ENCODE results near the gene ERGIC1.

The ERGIC1 gene

DNA sequence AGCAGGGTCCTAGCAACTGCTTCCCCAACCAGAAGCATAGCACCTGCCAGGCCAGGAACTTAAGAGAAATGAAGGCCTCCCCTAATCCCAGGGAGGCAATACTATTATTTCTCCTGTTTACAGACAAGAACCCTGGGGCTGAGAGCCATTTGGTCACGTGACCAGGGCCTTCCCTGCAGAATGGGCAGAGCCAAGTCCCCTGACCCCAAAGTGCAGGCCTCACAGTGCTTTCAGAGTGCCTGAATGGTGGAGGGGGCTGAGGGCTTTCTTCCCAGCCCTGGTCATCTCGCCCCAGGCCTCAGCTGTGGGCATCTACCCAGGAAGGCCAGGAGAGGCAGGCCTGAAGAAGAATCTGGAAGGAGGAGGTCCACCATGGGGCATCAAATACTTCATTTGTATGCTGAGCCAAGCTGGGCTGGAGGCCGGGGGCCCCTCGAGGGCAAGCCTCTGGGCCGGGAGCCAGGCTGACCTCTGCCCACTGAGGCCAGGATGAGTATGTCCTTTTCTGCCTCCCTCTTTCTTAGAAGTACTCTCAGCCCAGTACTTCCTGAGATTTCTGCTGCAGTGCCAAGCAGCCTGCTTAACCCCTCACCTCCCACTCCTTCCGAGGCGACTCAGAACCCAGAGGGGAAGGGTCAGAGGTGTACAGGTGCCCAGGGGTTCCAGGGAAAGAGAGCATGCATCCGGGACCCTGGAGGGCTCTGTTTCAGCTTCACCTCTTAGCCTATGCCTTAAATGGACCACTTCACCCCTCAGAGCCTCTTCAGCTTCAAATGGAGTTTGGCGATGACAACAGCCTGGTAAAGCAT lies 44.2 kb upstream of the ERGIC1 start:
- H3K27ac Mint-ChIP-seq = no peak overlapping the region
- H3K9me3 Mint-ChIP-seq = no peaks in the 10 kb centered on the region
- no peak for DNase-seq

DNA sequence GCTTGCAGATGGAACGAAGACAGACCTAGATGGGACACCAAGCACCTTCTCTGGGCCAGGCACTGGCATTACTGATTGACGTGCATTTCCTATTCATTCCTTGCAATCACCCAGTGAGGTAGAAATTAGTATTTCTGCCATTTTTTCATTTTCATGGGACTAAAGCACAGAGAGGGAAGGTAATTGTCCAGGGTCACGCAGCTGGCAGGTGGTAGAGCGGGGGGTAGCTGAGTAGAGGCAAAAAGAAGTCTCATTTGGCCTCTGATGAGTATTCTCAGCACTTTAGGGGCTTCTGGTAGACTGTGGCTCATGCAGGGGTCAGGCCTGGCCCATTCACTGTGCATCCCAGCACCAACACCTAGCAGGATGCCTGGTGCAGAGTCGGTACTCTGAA lies 43.6 kb upstream of the ERGIC1 start:
- no peak overlapping the region for H3K27ac Mint-ChIP-seq

More for the DNA sequence above, 44.2 kb upstream of the ERGIC1 start:
- Mint-ChIP-seq H3K27me3 (ENCODE audit: low read depth, poor library complexity) (peaks cover 3% of the 10 kb centered on the region), H3K4me3 (no peak overlapping the region), H3K4me1 (peaks cover 35% of the 10 kb centered on the region), H3K36me3 (ENCODE audit: low read depth) (no peaks in the 10 kb centered on the region)
- TF ChIP-seq, protein P1, sequence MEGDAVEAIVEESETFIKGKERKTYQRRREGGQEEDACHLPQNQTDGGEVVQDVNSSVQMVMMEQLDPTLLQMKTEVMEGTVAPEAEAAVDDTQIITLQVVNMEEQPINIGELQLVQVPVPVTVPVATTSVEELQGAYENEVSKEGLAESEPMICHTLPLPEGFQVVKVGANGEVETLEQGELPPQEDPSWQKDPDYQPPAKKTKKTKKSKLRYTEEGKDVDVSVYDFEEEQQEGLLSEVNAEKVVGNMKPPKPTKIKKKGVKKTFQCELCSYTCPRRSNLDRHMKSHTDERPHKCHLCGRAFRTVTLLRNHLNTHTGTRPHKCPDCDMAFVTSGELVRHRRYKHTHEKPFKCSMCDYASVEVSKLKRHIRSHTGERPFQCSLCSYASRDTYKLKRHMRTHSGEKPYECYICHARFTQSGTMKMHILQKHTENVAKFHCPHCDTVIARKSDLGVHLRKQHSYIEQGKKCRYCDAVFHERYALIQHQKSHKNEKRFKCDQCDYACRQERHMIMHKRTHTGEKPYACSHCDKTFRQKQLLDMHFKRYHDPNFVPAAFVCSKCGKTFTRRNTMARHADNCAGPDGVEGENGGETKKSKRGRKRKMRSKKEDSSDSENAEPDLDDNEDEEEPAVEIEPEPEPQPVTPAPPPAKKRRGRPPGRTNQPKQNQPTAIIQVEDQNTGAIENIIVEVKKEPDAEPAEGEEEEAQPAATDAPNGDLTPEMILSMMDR (IDR thresholded peaks at IDR 0.05) = no peak

DNA sequence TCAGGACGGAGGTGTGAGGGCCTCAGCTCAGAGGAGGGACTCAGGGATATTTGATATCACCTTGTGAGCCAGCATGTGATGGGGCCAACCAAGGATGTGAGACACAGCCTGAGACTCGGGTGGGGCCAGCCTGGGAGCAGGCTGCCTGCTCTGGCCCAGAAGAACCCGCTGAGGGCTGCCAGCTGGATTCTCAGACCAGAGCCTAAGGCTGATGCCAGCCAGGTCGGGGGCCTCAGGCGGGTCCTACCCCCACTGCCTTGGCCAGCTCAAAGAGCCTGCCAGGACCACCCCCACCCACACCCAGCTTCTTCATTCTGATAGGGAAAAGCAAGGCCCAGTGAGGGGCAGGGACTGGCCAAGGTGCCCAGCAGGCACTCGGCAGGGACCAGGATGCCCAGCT lies 42.8 kb upstream of the ERGIC1 start:
- no peak overlapping the region for H3K4me3 Mint-ChIP-seq
- TF ChIP-seq, protein P1 (IDR thresholded peaks at IDR 0.05) = no peak
- H3K9me3 Mint-ChIP-seq = no peaks in the 10 kb centered on the region
- H3K27ac Mint-ChIP-seq = peak overlapping the region; percentile 32
- peaks cover 3% of the 10 kb centered on the region for H3K27me3 Mint-ChIP-seq (ENCODE audit: low read depth, poor library complexity)
- DNase-seq = no peak
- H3K4me1 Mint-ChIP-seq = peaks cover 44% of the 10 kb centered on the region
- no peaks in the 10 kb centered on the region for H3K36me3 Mint-ChIP-seq (ENCODE audit: low read depth)

More for the DNA sequence above, 43.6 kb upstream of the ERGIC1 start:
- no peaks in the 10 kb centered on the region for H3K36me3 Mint-ChIP-seq (ENCODE audit: low read depth)
- peaks cover 41% of the 10 kb centered on the region for H3K4me1 Mint-ChIP-seq
- peaks cover 3% of the 10 kb centered on the region for H3K27me3 Mint-ChIP-seq (ENCODE audit: low read depth, poor library complexity)
- H3K4me3 Mint-ChIP-seq = no peak overlapping the region
- no peaks in the 10 kb centered on the region for H3K9me3 Mint-ChIP-seq
- no peak for DNase-seq
- TF ChIP-seq, protein P1 (IDR thresholded peaks at IDR 0.05) = no peak

DNA sequence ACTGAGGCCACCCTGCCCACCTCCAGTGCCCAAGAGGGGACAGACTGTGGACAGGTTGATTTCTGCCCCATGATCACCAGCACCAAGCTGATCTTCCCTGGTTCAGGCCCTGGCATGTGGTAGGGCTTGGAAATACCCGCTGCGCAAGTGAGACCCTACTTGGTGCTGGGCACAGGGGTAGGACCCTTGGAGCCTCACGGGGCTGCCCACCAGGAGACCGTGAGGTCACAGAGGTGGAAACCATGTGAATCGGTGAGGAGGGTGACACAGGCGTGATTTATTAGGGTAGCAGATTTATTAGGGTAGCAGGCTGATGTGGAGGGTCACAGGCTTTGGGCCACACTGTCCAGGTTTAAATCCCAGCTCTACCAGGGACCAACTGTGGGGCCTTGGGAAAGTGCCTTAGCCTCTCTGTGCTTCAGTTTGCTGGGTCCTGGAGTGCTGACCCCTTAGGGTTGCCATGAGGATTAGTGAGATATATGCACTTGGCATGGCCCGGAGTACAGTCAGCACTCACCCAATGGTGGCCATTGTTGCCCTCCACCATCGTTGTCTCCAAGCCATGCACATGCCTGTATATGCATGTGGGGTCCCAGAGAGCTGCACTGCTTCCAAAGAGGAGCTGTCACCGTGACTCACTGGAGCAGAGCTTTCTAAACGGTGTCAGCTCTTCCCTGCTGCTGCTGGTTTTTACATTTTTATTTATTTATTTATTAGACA lies 42.2 kb upstream of the ERGIC1 start:
- Mint-ChIP-seq H3K27me3 (ENCODE audit: low read depth, poor library complexity) (peaks cover 3% of the 10 kb centered on the region), H3K9me3 (no peaks in the 10 kb centered on the region), H3K36me3 (ENCODE audit: low read depth) (no peaks in the 10 kb centered on the region), H3K4me3 (no peak overlapping the region), H3K4me1 (peaks cover 49% of the 10 kb centered on the region), H3K27ac (no peak overlapping the region)
- DNase-seq = no peak
- TF ChIP-seq, protein P1 (IDR thresholded peaks at IDR 0.05) = no peak

DNA sequence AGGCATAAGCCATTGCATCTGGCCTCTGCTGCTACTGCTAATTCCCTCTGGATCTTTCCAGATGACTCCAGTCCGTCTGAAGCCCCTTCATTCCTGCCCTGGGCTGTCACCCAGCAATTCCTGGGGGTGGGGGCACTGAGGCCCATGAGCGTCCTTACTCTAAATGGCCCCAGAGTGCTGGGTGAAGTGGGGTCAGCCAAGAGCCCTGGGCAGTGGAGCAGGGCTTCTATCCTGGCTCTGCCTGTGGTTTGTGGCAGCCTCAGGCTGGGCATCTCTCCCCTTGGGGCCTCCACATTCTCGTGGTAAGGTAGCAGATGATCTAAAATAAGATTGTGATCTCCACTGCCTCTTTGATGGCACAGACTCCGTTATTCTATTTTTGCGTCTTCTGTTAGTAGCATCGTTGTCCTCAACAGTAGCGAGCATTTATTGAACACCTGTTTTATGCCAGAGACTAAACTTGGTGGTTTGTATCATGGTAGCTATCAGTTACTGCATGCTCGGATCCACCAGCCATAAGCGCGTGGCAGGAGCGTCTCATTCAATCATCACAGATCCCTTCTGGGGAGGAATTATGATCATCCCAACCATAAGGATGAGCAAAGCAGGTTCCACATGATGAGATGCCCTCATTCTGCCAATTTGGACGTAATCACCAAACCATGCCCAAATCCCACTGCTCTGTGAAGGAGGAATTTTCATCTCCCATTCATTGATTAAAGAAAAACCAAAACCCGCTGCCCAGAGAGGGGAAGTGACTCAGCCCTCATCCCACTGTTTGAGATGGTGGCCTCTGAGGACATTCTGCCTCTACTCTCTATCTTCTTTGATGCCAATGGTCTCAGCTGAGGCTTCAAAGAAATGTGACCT lies 41.1 kb upstream of the ERGIC1 start:
- H3K27me3 Mint-ChIP-seq (ENCODE audit: low read depth, poor library complexity) = peaks cover 11% of the 10 kb centered on the region
- peaks cover 46% of the 10 kb centered on the region for H3K4me1 Mint-ChIP-seq
- no peak for DNase-seq
- H3K4me3 Mint-ChIP-seq = no peak overlapping the region
- TF ChIP-seq, protein P1 (IDR thresholded peaks at IDR 0.05) = no peak
- H3K27ac Mint-ChIP-seq = no peak overlapping the region
- H3K9me3 Mint-ChIP-seq = no peaks in the 10 kb centered on the region
- no peaks in the 10 kb centered on the region for H3K36me3 Mint-ChIP-seq (ENCODE audit: low read depth)

Data from nephron progenitor cell (in vitro differentiated cells).